KMS-11 (cell line): ENCODE data around the gene TTPAL.

ENCODE experiments used
- H2AFZ ChIP-seq: fragments of 200-600 bp; sonication (generic); 2 replicates; pipeline ENCODE4 v1.6.1; 2016; ENCODE audit warnings: antibody characterized with exemption, mixed run types, low read depth
- H3K27ac ChIP-seq: fragments of 200-600 bp; sonication (generic); 2 replicates; pipeline ENCODE4 v1.6.1; 2016; ENCODE audit warnings: mild to moderate bottlenecking, mixed run types
- H3K27me3 ChIP-seq: fragments of 200-600 bp; sonication (generic); 2 replicates; pipeline ENCODE4 v1.6.1; 2017; ENCODE audit warnings: mild to moderate bottlenecking, low read depth, mixed run types, moderate library complexity; ENCODE audit not compliant: insufficient read depth
- H3K36me3 ChIP-seq: fragments of 200-600 bp; sonication (generic); 2 replicates; pipeline ENCODE4 v1.6.1; 2017; ENCODE audit warnings: mild to moderate bottlenecking, mixed run types; ENCODE audit not compliant: insufficient read depth
- H3K4me1 ChIP-seq: fragments of 200-600 bp; sonication (generic); 2 replicates; pipeline ENCODE4 v1.6.1; 2016; ENCODE audit warnings: mild to moderate bottlenecking, low read depth, mixed run types; ENCODE audit not compliant: poor library complexity, severe bottlenecking
- H3K4me2 ChIP-seq: fragments of 200-600 bp; sonication (generic); 2 replicates; pipeline ENCODE4 v1.7.0; 2016; ENCODE audit warnings: mild to moderate bottlenecking, mixed run types
- H3K4me3 ChIP-seq: fragments of 200-600 bp; sonication (generic); IDR thresholded peaks from 2 replicates; pipeline ENCODE4 v1.6.1; 2017; ENCODE audit warnings: low read depth, low read length, mixed read lengths; ENCODE audit not compliant: insufficient read depth
- H3K79me2 ChIP-seq: fragments of 200-600 bp; sonication (generic); 2 replicates; pipeline ENCODE4 v1.6.1; 2016; ENCODE audit warnings: low read depth, mixed run types; ENCODE audit not compliant: insufficient read depth
- H3K9ac ChIP-seq: fragments of 200-600 bp; sonication (generic); 2 replicates; pipeline ENCODE4 v1.6.1; 2016; ENCODE audit warnings: mild to moderate bottlenecking, mixed run types
- H4K20me1 ChIP-seq: fragments of 200-600 bp; sonication (generic); 2 replicates; pipeline ENCODE4 v1.6.1; 2016; ENCODE audit warnings: mild to moderate bottlenecking, mixed run types; ENCODE audit not compliant: insufficient read depth
- TF ChIP-seq, protein P1 (sequence below): fragments of 200-600 bp; sonication (generic); conservative IDR thresholded peaks from 2 replicates; pipeline ENCODE4 v1.6.1; 2017; ENCODE audit warnings: low read depth, mild to moderate bottlenecking, antibody characterized with exemption, low read length, moderate library complexity, mixed read lengths

The TTPAL gene, protein sequence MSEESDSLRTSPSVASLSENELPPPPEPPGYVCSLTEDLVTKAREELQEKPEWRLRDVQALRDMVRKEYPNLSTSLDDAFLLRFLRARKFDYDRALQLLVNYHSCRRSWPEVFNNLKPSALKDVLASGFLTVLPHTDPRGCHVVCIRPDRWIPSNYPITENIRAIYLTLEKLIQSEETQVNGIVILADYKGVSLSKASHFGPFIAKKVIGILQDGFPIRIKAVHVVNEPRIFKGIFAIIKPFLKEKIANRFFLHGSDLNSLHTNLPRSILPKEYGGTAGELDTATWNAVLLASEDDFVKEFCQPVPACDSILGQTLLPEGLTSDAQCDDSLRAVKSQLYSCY

DNA sequence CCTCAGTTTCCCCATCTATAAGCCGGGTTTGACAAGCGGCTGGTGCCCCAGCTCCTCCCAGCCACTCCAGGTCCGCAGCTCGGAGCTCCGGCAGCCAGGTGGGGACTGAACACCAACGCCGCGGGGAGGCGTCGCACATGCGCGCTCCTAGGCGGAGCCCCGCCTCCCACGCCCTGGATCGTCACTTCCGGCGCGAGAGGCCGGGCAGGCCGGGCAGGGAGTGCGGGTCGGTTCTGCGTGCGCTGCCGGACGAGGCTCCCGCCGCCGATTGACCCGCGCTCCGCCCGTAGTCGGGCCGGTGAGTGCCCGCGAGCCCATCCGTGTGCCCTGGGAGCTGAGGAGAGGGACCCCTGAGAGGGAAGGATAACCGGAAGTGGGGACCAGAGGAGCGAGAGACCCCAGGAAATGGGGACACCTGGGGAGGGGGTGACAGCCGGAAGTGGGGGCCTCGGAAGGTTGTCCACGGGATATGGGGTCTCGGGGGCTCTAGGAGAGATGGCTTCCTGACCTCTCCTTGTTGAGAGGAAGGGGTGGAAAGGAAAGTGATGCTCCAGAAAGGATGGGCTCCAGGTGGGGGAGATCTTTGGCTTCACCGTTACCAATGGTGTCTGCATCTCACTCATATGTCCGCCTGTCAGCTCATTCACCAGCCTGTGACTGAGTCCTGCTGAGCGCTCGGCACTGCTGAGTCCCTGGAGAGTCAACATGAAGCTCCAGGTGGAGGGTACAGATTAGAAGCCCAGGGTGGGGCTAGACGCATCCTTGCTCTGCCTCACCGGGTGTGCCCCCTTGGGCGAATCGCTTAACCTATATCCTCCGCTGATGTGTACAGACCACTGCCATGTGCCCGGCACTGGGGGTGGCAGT, at the start of gene TTPAL:
TSS of gene TTPAL (plus strand) at position 181 of the 867 bp plus-strand sequence. CDS start 4,126 bp downstream, outside the sequence.
- no peaks in the 10 kb centered on the region for H3K36me3 ChIP-seq
- H3K4me3 ChIP-seq: peak within 1 kb of the TSS; percentile 71
- H3K4me1 ChIP-seq: peaks cover 14% of the 10 kb centered on the region
- H3K79me2 ChIP-seq: peaks cover 12% of the 10 kb centered on the region
- no peaks in the 10 kb centered on the region for H4K20me1 ChIP-seq
- H2AFZ ChIP-seq: peak within 1 kb of the TSS; percentile 73
- H3K27ac ChIP-seq: peak within 1 kb of the TSS; percentile 50
- TF ChIP-seq, protein P1, sequence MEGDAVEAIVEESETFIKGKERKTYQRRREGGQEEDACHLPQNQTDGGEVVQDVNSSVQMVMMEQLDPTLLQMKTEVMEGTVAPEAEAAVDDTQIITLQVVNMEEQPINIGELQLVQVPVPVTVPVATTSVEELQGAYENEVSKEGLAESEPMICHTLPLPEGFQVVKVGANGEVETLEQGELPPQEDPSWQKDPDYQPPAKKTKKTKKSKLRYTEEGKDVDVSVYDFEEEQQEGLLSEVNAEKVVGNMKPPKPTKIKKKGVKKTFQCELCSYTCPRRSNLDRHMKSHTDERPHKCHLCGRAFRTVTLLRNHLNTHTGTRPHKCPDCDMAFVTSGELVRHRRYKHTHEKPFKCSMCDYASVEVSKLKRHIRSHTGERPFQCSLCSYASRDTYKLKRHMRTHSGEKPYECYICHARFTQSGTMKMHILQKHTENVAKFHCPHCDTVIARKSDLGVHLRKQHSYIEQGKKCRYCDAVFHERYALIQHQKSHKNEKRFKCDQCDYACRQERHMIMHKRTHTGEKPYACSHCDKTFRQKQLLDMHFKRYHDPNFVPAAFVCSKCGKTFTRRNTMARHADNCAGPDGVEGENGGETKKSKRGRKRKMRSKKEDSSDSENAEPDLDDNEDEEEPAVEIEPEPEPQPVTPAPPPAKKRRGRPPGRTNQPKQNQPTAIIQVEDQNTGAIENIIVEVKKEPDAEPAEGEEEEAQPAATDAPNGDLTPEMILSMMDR: no peak; the same call in 1 of the 2 replicates
- H3K27me3 ChIP-seq: no peaks in the 10 kb centered on the region
- peak within 1 kb of the TSS; percentile 86 for H3K9ac ChIP-seq
- peak within 1 kb of the TSS; percentile 88 for H3K4me2 ChIP-seq

DNA sequence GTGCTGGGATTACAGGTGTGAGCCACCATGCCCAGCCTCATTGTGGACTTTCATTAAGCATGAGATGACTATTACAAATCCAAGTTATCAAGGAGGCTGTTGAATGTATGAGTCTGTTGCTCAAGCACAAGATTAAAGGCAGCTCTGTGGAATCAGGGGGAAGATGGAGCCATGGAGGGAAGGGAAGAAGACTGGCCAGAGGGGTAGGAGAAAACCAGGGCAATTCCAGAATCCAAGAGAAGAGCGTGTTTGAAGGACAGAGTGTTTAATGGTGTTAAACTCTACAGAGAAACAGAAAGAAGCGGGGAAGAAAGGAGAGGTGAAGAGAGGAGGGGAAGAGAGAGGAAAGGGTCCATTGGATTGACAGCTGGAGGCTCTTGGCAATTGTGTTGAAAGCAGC, 49.8 kb upstream of the TTPAL start:
- H4K20me1 ChIP-seq: no peaks in the 10 kb centered on the region
- H3K4me1 ChIP-seq: no peaks in the 10 kb centered on the region
- H3K27ac ChIP-seq: no peak overlapping the region
- H3K27me3 ChIP-seq: no peaks in the 10 kb centered on the region; the same call in 1 of the 2 replicates
- H3K79me2 ChIP-seq: no peaks in the 10 kb centered on the region
- H3K4me2 ChIP-seq: no peak overlapping the region
- no peak overlapping the region for H3K9ac ChIP-seq
- no peak overlapping the region for H3K4me3 ChIP-seq
- H3K36me3 ChIP-seq: no peaks in the 10 kb centered on the region
- no peak overlapping the region for H2AFZ ChIP-seq
- TF ChIP-seq, protein P1: no peak

DNA sequence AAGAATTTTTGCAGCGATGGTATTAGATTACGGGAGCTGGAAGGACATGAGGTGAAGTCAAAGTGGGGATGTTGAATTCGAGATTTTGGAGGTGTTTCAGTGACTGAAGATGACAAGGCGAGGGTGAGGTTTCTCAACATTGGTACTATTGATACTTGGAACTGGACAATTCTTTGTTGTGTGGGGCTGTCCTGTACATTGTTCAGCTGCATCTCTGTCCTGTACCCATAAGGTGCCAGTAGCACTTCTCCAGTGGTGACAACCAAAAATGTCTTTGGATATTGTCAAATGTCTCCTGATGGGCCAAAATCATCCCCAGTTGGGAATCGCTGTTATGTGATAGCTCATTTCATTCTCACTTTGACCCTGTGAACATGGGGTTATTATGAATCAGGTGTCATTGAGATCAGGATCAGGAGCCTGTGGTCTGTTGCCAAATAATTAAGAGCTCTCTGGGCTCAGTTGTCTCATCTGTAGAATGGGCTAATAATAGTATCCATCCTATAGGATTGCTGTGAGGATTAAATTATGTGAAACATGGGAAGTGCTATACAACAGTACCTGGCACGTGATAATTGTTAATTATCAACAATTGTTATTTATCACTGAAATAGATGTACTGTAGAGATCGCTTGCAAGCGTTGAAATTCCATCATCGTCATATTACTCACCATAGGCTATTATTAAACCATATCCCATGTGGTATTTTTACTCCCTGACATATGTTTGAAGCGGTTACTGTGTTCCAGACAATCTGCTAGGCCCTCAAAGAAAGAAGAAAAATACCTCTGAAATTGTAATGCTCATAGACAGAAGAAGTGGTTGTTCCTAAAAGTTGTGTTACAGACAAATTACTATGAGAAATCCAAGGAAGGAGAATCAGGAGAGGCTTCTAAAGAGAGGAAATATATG, 48.5 kb upstream of the TTPAL start:
- TF ChIP-seq, protein P1: no peak
- no peak overlapping the region for H3K27ac ChIP-seq

DNA sequence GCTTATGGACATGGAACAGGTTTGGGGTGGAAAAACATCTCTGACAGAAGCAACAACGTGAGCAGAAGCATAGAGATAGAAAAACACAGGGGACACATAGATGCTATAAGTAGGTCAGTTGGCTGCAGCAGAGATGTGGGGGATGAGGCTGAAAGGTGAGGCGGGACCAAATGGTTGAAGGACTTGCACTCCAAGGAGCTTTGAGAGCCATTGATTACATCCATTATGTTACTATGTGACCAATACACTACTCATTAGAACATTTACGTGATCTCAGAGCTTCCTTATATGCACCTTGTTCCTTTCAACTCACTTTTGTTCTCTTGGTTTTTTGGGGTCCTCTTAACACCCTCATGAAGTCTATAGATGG, 47.9 kb upstream of the TTPAL start:
- Histone ChIP-seq H4K20me1 (no peaks in the 10 kb centered on the region), H2AFZ (no peak overlapping the region), H3K4me3 (no peak overlapping the region), H3K36me3 (no peaks in the 10 kb centered on the region), H3K27ac (no peak overlapping the region), H3K9ac (no peak overlapping the region), H3K27me3 (peaks cover 4% of the 10 kb centered on the region; the same call in 1 of the 2 replicates), H3K4me2 (no peak overlapping the region), H3K79me2 (no peaks in the 10 kb centered on the region), H3K4me1 (no peaks in the 10 kb centered on the region)
- TF ChIP-seq, protein P1: no peak

More for the DNA sequence above, 48.5 kb upstream of the TTPAL start:
- Histone ChIP-seq H3K27me3 (no peaks in the 10 kb centered on the region; the same call in 1 of the 2 replicates), H3K4me1 (no peaks in the 10 kb centered on the region), H3K4me2 (no peak overlapping the region), H3K9ac (no peak overlapping the region), H4K20me1 (no peaks in the 10 kb centered on the region), H3K79me2 (no peaks in the 10 kb centered on the region), H3K36me3 (no peaks in the 10 kb centered on the region), H2AFZ (no peak overlapping the region), H3K4me3 (no peak overlapping the region)
